HG03103 (cell line): Measurements from ENCODE around the gene SLC4A7.

Source experiments
- ATAC-seq: cut with Tn5 transposase; IDR thresholded peaks from one replicate; pipeline ENCODE4 v1.9.1; 2021; ENCODE audit warnings: low read depth; ENCODE audit not compliant: unreplicated experiment

The SLC4A7 gene

DNA sequence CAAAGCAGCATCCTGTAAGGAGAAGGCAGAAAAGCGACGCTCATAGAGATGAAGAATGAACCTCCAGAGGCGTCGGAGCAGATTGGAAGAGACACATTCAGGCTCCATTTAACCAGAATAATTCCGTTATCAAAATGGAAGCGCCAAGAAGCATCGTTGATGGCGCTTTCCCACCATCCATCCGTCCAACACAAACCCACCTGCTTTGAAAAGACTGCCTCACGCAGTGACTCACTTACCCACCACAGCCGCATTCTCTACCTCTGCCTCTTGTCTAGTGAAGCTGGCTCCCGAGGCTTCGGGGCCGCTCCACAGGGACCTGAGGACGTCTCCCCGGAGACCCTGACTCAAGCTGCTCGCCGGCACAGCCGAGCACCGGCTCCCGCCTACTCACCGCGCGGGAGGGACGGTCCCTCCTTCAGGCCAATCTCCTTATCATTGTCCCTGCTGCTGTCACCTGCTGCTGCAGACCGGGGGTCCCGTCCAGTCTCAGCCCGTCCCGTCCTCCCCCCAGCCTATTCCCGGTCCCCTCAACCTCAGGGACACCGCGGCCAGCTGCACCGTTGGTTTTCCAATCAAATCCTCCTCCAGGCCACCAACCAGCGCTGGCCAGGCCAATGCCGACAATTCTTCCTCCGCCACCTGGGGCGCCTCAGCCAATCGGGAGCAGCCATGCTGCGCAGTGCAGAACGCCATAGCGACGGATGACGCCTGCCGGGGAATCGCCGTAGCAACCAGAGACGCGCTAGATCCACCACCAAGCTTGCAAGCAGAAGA lies 115.2 kb downstream of the SLC4A7 start, which contains the start of gene NEK10:
Gene NEK10 (minus strand): TSS at position 553 of the 777 bp plus-strand sequence. CDS start 16,501 bp downstream, outside the sequence.
- ATAC-seq = peak; percentile 100

- no peak for ATAC-seq
These were observed 118.1 kb downstream of the SLC4A7 start for GRCh38 chr3:27366062-27366591.

DNA sequence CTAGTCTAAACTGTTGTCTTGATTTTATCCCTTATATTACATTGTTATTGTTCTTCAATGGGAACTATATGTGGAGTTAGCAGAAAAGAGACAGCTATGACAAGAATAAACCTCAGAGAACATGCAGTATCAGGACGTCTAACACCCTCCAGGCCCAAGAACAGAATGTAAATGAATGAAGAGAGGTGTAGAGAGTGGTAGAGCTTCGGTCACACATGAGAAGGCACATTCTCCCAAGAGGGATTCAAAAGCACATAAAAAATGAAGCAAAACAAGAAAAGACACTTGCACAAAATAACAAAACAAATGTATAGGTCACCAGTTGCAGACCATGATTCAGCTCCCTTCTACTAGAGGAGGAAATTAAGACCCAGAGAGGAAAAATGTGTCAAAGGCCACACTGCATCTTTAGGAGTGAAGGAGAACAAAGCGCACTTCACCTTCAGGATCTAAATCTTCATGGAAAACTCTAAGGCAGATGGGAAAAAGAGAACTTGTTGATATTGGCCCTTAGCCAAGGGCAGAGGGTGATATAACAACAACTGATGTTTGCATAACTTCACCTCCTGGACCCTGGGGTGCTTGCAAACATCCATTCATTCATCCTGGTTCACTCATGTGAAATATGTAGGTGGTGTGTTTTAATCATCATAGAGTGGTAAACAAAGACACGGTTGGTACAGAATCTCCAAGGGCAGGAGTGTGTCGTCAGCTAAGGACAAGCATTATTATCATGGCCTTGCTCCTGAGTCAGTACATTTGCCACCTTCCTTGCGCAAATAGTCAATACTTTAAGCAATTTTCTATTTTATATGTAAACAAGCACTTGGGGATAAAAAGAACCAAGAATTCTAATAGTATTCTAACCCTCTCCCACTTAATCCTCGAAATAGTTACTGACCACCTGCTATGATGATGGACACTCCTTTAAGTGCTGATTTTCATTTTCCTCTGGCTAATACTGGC lies 123.8 kb downstream of the SLC4A7 start:
- no peak for ATAC-seq

DNA sequence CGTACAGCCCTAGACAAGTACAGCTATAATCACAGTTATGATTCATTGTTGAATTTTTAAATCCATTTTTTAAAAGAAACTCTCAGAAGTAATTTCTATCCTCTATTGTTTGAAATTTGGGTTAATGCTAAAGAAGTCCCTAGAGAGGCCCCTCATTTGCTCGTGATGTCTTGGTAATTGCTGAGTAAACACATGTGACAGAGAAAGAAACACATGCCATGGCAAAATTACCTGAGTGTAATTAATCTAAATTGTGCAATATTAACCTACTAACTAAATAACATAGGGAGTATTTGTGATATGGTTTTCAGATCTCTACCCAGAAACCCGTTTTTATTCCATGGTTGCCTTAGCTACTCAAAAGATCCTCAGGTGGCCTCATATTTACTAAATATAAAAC lies 125.8 kb downstream of the SLC4A7 start:
- ATAC-seq = no peak

DNA sequence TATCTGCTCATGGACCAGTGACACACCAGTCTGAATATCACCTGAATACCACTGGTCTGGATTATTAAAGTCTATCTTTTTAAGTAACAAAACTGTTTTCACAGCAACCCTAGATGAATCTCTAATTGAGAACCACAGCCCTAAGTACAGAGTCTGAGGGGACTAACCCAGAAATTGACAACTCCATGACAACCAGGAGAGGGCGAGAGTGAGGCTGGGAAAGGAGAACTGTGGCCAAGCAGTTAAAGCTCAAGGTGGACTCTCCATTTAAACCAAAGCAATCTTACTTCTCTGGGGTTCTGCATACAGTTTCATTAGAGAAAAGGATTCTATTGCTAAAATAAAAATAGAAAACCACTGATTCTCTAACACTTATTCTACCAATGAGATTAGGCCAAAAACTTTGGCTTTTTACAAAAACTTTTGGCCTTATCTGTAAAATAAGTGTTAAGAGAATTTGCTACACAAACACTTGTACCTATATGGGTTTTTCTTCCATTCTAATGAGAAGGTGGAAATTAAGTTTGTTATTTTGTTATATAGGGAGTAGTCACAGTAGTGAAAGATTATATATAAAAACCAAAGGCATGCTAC lies 126.4 kb downstream of the SLC4A7 start:
- ATAC-seq = peak; percentile 90

DNA sequence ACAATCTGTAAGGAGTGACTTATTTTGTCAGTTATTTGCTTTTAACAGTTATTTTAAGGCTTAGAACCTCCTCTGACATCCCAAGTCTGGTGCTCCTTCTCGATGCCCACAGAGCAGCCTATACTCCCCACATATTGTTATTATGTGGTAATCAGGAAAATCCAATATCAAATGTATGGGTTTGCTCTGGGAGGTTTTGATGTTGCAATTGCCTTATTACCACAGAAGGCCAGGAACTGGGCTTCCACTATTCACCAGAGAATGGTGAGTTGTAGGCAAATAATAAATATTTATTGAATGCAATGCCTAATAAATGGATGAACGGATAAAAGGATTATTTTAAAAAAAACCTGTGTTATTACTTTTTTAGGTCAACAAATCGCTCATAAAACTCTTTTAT lies 127.2 kb downstream of the SLC4A7 start:
- no peak for ATAC-seq

DNA sequence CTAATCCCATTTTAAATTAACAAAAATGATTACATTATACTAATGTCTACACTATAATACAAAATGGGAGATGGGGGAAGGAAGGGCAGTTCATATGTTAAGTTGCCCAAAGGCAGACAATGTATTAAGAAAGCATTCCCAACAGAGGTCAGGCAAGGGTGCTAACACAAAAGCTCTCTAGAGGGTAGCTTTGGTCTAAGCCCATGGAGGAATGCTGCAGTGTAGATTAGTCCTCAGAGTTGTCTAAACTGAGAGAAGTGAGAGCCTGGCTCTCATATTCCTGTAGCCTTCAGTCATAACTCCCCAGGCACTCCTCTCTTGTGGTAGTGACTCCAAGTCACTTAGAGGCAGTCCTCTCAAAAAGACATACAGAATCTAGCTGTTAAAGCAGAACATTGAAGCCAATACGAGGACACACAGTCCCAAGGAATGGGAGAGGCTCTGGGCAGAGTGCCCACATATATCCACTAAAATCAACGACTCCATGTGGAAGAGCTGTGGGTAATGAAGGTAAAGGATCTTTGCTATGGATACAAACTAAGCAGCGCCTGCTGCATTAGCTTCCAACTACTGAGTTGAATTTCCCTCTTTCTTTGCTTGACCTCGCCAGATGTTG lies 129.5 kb downstream of the SLC4A7 start:
- ATAC-seq = no peak

DNA sequence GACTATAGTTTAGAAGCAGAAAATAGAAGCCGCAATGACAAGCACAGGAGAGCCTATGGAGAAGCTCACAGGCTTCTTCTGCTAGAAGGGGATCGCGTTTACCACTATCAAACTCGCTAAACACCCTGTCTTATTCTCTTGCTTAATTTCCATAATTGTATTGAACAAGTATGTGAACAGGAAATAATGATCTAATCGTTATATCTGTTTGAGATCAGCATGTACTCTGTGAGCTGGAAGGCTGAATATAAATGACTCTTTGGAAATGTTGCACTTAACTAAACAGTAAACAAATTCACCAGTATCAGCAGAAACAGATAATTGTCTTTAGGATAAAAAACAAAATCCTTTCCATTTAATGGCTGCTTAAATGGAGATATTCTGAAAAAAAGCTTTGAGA lies 130.0 kb downstream of the SLC4A7 start:
- ATAC-seq = no peak

DNA sequence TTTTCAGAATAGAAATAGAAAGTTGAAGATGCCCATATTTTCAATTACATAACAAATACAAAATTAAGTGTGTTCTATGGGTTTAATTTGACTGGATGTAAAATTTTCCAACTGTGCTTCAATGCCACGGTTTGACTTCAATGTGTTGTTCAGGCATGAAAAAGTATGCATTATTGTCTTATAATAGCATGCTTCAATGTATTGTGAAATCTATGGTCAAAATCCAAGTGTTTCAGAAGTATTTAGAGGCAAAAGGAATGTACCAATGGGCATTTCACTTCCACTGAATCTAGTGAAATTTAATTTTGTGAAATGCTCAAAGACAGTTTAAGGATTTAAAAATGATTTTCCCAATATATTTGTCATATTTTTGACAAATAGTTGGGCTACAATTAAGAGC lies 131.0 kb downstream of the SLC4A7 start:
- ATAC-seq = no peak

- no peak for ATAC-seq
These were observed 132.1 kb downstream of the SLC4A7 start for GRCh38 chr3:27352047-27352446.

DNA sequence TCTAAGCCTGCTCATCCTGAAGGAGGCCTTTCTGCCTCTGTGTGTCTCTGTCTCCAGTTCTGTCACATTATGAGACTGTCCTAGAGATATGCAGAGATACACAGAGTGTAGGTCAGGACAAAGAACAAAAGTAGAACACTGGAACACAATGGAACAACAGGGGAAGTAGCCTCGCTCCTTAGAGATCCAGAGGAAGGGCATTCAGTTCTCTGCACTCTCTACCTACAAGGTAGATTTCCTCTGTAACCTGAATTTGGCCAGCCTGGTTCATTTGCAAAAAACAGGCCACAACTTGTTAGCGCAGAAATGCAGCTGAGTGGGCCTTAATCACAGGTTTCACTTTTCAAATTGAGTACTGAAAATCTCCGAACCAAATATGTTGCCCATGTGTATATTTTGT lies 134.4 kb downstream of the SLC4A7 start:
- peak; percentile 60 for ATAC-seq

DNA sequence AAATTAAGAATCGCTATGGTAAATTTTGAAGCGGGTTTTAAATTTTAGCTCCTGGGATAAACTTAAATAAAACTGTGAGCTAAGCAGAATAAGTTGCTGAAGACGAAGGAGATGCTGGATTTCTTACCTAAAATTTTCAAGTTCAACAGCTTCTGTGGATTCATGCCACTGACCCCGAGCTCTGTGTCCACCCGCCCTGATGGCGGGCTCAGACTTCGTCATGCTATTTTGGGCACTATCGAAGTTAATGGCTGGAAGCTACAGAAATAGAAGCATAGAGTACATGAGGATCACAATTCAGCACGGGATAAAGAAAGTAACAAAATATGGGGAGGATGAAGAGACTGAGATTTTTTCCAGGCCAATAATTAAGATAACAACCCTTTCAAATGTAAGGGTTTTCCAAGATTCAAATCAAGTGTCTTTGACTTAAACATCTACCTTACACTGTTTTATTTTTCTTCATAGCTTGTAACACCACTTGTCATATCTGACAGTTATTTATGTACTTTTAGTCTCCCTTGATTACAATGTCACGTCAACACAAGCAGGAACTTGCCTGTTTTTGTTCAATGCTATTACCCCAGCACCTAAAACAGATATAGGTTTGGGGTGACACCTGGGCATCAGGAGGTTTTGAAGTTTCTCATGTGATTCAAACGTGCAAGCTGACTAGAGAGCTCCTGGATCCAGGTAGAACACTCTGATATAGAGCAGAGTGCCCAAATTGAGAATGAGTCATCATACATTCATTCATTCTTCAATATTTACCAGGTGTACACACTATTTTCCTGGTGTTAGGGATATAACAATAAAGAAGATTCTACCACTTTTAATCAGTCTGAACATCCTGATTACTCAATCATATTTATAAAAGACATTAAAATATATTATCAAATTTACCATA lies 138.0 kb downstream of the SLC4A7 start:
- no peak for ATAC-seq

DNA sequence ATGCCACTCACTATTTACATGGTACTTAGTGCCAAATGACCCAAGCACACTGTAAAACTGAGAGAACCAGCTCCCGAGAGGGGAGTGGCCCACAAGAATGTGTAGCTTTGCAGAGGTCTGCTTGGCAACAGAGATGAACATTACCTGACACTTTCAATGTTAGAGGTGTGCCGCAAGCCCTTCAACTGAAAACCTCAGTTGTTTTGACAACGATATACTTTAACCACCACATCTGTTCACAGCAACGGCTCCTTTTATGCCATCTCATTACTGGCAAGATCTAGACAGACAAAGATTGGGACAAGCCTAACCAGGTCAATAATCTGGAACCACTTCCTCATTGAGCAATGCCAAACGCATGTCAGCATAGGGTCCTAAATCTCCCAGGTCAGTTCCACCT lies 138.7 kb downstream of the SLC4A7 start:
- ATAC-seq = no peak

DNA sequence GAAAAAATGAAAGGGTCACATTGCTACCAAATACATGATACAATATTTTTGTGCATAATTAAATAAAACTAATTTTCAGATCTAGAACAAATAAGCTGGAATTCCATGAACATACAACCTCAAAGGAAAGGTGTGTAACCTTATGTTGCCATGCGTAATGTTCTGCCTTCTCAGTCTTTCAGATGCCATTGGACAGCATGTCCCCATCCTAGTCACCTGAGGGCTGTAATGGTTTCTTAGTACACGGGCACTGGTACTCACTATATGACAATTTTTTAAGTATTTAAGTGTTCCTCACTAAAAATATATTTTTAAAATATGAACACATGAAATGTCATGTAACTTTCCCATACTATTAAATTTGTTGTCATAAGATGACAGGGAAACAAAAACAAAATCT lies 139.1 kb downstream of the SLC4A7 start:
- ATAC-seq = no peak

DNA sequence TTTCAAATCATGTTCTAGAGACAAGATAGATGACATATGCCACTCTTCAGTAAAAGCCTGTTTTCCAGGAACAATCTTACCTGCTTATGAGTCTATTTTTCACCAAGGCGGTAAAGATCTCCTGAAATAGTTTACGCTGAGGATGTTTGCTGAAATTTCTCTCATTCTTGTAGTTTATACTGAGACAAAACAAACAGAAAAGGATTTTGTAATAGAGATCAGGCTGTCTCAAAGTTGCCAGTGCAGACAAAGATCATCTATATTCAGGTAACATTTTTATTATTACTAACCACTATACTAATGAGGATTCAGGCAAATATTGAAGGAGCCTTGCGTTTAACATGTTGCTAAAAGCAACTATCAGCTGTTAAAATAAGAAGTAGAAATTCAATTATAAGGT lies 140.0 kb downstream of the SLC4A7 start:
- no peak for ATAC-seq

GRCh38 chr3:27342267-27342666 lies 141.9 kb downstream of the SLC4A7 start:
- no peak for ATAC-seq

DNA sequence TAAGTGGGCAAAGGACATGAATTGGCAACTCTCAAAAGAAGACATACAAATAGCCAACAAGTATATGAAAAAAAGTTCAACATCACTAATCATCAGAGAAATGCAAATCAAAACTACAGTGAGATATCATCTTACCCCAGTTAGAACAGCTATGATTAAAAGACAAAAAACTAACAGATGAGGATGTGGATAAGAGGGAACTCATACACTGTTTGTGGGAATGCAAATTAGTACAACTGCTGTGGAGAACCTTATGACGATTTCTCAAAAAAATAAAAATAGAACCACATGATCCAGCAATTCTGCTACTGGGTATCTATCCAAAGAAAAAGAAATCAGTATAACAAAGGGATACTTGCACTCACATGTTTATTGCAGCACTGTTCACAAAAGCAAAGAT lies 143.7 kb downstream of the SLC4A7 start:
- peak; percentile 64 for ATAC-seq

DNA sequence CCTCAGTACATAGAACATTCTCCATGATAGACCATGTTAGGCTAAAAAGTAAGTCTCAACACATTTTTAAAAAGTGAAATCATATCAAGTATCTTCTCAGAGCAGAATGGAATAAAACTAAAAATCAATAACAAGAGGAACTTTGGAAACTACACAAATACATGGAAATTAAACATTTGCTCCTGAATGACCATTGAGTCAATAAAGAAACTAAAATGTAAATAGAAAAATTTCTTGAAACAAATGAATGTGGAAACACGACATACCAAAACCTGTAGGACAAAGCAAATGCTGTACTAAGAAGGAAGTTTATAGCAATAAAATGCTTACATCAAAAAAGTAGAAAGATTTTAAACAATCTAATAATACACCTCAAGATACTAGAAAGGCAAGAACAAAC lies 148.6 kb downstream of the SLC4A7 start:
- ATAC-seq = no peak

DNA sequence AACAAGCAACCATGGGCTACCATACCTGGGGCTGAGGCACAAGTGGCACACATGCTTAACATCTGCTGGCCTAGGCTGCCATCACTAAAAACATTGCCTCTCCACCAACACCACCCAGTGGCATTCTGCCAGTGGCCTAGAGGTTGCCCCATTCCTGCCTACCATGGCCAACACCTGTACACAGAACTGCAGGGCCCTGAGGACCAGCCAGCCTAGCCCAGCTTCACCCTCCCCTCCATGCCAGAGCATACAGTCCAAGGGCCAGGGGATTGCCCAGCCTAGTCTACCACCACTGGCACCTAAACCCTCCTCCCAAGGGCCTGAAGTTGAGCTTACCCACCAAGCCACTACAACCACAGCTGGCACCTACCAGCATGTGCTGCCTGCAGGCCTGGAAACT lies 150.3 kb downstream of the SLC4A7 start:
- ATAC-seq = no peak
